GM12878 (cell line): ENCODE measurements around the gene SKAP1.

Experiments
- GABPA ChIP-seq: IDR thresholded peaks from 2 replicates; pipeline ENCODE4 v1.6.1; 2014; ENCODE audit warnings: antibody characterized with exemption, low read depth, mild to moderate bottlenecking, inconsistent platforms
- MYC ChIP-seq: IDR thresholded peaks from 2 replicates; pipeline ENCODE4 v1.6.1; 2011; ENCODE audit warnings: mild to moderate bottlenecking, low read length, moderate library complexity, inconsistent platforms; ENCODE audit not compliant: insufficient read depth, insufficient replicate concordance, insufficient read length, severe bottlenecking
- NFYB ChIP-seq: IDR thresholded peaks from 2 replicates; pipeline ENCODE4 v1.6.1; 2011; ENCODE audit warnings: low read depth, mild to moderate bottlenecking, low read length, improper control_type of control experiment, moderate library complexity; ENCODE audit not compliant: insufficient read depth
- POLR2A ChIP-seq: IDR thresholded peaks from 2 replicates; pipeline ENCODE4 v1.6.1; 2011; ENCODE audit warnings: low read depth, mild to moderate bottlenecking, low read length
- TF ChIP-seq, protein P1 (sequence below), 3 experiments: IDR thresholded peaks in 2 of 3; conservative IDR thresholded peaks in 1 of 3; 2 replicates each; pipeline ENCODE4 v1.5.1; 2011; ENCODE audit warnings: low read depth in 3 of 3, low read length in 3 of 3, mild to moderate bottlenecking in 3 of 3, control low read depth in 2 of 3, moderate library complexity in 2 of 3, inconsistent platforms in 1 of 3, mixed read lengths in 1 of 3; ENCODE audit not compliant: control insufficient read depth in 2 of 3, insufficient read depth in 1 of 3; ENCODE audit errors: extremely low read depth in 1 of 3
- TF ChIP-seq, protein P2 (sequence below): IDR thresholded peaks from 2 replicates; pipeline ENCODE4 v1.6.1; 2012; ENCODE audit warnings: mild to moderate bottlenecking, low read depth, low read length
- TF ChIP-seq, protein P3 (sequence below): fragments of 450-650 bp; IDR thresholded peaks from 2 replicates; pipeline ENCODE4 v1.6.1; 2017; ENCODE audit warnings: mild to moderate bottlenecking, moderate library complexity

DNA sequence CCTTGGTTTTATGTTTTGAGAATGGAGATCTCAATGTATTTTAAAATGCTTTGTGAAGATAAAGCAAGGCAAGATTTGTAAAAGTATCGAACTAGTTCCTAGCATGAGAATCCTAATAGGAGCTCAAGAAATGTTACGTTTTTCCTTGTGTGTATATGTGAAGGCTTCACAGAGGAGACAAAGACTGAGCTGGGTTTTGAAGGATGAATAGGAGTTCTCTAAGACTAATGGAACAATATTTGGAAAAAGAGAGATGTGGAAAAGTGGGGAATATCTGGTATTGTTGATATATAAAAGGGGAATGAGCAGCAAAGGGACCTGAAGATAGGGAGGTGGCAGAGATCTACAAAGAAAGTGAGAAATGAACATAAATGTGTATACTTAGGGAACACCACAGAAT, 195.1 kb downstream of the SKAP1 start:
- TF ChIP-seq, protein P1, sequence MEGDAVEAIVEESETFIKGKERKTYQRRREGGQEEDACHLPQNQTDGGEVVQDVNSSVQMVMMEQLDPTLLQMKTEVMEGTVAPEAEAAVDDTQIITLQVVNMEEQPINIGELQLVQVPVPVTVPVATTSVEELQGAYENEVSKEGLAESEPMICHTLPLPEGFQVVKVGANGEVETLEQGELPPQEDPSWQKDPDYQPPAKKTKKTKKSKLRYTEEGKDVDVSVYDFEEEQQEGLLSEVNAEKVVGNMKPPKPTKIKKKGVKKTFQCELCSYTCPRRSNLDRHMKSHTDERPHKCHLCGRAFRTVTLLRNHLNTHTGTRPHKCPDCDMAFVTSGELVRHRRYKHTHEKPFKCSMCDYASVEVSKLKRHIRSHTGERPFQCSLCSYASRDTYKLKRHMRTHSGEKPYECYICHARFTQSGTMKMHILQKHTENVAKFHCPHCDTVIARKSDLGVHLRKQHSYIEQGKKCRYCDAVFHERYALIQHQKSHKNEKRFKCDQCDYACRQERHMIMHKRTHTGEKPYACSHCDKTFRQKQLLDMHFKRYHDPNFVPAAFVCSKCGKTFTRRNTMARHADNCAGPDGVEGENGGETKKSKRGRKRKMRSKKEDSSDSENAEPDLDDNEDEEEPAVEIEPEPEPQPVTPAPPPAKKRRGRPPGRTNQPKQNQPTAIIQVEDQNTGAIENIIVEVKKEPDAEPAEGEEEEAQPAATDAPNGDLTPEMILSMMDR (IDR thresholded peaks at IDR 0.05 in 2 of 3, conservative IDR thresholded peaks at IDR 0.05 in 1 of 3; ENCODE audit: control insufficient read depth in 2 of 3, extremely low read depth in 1 of 3, insufficient read depth in 1 of 3, low read depth in 3 of 3, low read length in 3 of 3) = no peak
- TF ChIP-seq GABPA (no peak), NFYB (no peak), POLR2A (no peak), MYC (no peak)
- TF ChIP-seq, protein P2, sequence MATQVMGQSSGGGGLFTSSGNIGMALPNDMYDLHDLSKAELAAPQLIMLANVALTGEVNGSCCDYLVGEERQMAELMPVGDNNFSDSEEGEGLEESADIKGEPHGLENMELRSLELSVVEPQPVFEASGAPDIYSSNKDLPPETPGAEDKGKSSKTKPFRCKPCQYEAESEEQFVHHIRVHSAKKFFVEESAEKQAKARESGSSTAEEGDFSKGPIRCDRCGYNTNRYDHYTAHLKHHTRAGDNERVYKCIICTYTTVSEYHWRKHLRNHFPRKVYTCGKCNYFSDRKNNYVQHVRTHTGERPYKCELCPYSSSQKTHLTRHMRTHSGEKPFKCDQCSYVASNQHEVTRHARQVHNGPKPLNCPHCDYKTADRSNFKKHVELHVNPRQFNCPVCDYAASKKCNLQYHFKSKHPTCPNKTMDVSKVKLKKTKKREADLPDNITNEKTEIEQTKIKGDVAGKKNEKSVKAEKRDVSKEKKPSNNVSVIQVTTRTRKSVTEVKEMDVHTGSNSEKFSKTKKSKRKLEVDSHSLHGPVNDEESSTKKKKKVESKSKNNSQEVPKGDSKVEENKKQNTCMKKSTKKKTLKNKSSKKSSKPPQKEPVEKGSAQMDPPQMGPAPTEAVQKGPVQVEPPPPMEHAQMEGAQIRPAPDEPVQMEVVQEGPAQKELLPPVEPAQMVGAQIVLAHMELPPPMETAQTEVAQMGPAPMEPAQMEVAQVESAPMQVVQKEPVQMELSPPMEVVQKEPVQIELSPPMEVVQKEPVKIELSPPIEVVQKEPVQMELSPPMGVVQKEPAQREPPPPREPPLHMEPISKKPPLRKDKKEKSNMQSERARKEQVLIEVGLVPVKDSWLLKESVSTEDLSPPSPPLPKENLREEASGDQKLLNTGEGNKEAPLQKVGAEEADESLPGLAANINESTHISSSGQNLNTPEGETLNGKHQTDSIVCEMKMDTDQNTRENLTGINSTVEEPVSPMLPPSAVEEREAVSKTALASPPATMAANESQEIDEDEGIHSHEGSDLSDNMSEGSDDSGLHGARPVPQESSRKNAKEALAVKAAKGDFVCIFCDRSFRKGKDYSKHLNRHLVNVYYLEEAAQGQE = no peak
- TF ChIP-seq, protein P3, sequence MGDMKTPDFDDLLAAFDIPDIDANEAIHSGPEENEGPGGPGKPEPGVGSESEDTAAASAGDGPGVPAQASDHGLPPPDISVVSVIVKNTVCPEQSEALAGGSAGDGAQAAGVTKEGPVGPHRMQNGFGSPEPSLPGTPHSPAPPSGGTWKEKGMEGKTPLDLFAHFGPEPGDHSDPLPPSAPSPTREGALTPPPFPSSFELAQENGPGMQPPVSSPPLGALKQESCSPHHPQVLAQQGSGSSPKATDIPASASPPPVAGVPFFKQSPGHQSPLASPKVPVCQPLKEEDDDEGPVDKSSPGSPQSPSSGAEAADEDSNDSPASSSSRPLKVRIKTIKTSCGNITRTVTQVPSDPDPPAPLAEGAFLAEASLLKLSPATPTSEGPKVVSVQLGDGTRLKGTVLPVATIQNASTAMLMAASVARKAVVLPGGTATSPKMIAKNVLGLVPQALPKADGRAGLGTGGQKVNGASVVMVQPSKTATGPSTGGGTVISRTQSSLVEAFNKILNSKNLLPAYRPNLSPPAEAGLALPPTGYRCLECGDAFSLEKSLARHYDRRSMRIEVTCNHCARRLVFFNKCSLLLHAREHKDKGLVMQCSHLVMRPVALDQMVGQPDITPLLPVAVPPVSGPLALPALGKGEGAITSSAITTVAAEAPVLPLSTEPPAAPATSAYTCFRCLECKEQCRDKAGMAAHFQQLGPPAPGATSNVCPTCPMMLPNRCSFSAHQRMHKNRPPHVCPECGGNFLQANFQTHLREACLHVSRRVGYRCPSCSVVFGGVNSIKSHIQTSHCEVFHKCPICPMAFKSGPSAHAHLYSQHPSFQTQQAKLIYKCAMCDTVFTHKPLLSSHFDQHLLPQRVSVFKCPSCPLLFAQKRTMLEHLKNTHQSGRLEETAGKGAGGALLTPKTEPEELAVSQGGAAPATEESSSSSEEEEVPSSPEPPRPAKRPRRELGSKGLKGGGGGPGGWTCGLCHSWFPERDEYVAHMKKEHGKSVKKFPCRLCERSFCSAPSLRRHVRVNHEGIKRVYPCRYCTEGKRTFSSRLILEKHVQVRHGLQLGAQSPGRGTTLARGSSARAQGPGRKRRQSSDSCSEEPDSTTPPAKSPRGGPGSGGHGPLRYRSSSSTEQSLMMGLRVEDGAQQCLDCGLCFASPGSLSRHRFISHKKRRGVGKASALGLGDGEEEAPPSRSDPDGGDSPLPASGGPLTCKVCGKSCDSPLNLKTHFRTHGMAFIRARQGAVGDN = no peak
